ENCODE data around the gene KIAA0232.

- TF ChIP-seq POLR2AphosphoS5 (IDR thresholded peaks at IDR 0.05; ENCODE audit: low read depth, low read length): no peak
- no peak for TF ChIP-seq POLR2A (IDR thresholded peaks at IDR 0.05; ENCODE audit: low read depth, low read length)
Observed at GRCh38 chr4:6910960-6911874, 128.7 kb downstream of the KIAA0232 start.
